MCF 10A (cell line): ENCODE results near the gene HSD11B1L. TPM values are rescaled to one million over a fixed set of nuclear protein-coding genes. Genes with fewer than 3 reads are reported as not detected.

Source experiments
- BruUV-seq: library from RNA; stranded (reverse); fragments of 400-500 nt; replicated peaks from 2 replicates; lab custom pipeline; 2021; lab: Mats Ljungman, UMichigan
- CTCF ChIA-PET: fragments of 300-600 bp; sonication (Branson Sonifier 250); formaldehyde crosslinking; extraction: SDS; loops from one replicate; lab custom pipeline; 2021; ENCODE audit warnings: antibody characterized with exemption, inconsistent platforms; lab: Yijun Ruan, JAX
- POLR2A ChIA-PET: fragments of 300-600, 350-650 bp; sonication (Branson Sonifier 250); formaldehyde crosslinking; extraction: SDS; loops from one replicate; lab custom pipeline; 2020; ENCODE audit warnings: antibody characterized with exemption, inconsistent platforms; lab: Yijun Ruan, JAX
- DNase-seq: peaks from one replicate; pipeline ENCODE4 v3.0.0-alpha.2; 2018; ENCODE audit not compliant: unreplicated experiment
- H3K27ac Mint-ChIP-seq: one replicate; pipeline ENCODE4 v1.8.0; 2022; ENCODE audit warnings: mild to moderate bottlenecking, low read depth, mixed read lengths; ENCODE audit not compliant: unreplicated experiment
- H3K27me3 Mint-ChIP-seq: one replicate; pipeline ENCODE4 v1.8.0; 2022; ENCODE audit warnings: mixed read lengths; ENCODE audit not compliant: insufficient read depth, unreplicated experiment
- H3K36me3 Mint-ChIP-seq: one replicate; pipeline ENCODE4 v1.8.0; 2022; ENCODE audit warnings: mild to moderate bottlenecking, moderate library complexity, mixed read lengths; ENCODE audit not compliant: insufficient read depth, unreplicated experiment
- H3K4me1 Mint-ChIP-seq: one replicate; pipeline ENCODE4 v1.8.0; 2022; ENCODE audit warnings: mixed read lengths; ENCODE audit not compliant: insufficient read depth, unreplicated experiment
- H3K4me3 Mint-ChIP-seq: one replicate; pipeline ENCODE4 v1.8.0; 2022; ENCODE audit warnings: mild to moderate bottlenecking, moderate library complexity, mixed read lengths; ENCODE audit not compliant: unreplicated experiment
- H3K9me3 Mint-ChIP-seq: one replicate; pipeline ENCODE4 v1.8.0; 2022; ENCODE audit warnings: mixed read lengths; ENCODE audit not compliant: unreplicated experiment
- intact Hi-C: fragments of 100-400 bp; cut with micrococcal nuclease; formaldehyde crosslinking; loops from 2 replicates; pipeline ENCODE4 v1.14.1; 2022
- total RNA-seq: library from RNA; stranded (reverse); gene quantifications from 2 replicates; pipeline ENCODE4 v1.2.3, GENCODE V29; 2022
- TF ChIP-seq, protein P1 (sequence below): fragments of 200-600 bp; IDR thresholded peaks from one replicate; pipeline ENCODE4 v1.8.0; 2022; ENCODE audit warnings: antibody characterized with exemption, mild to moderate bottlenecking; ENCODE audit not compliant: unreplicated experiment

HSD11B1L gene
- total RNA-seq, 1 experiment from 2014 or later = 5.5 TPM

GRCh38 chr19:5718579-5719273 lies 37.9 kb downstream of the HSD11B1L start:
- Mint-ChIP-seq H3K36me3 (peaks cover 43% of the 10 kb centered on the region), H3K27me3 (no peaks in the 10 kb centered on the region), H3K4me3 (peak overlapping the region; percentile 86), H3K27ac (peak overlapping the region; percentile 89), H3K4me1 (peaks cover 3% of the 10 kb centered on the region), H3K9me3 (no peaks in the 10 kb centered on the region)
- intact Hi-C loops = no loop called here
- ChIA-PET POLR2A (interaction anchor here (0.6 to 6.4 kb wide), 17 partner anchors 10 to 896 kb away, joined by 3 to 119 read pairs (median 5); partner anchors contain the start of genes CRB3, DUS3L, NDUFA11 and RPL36), CTCF (interaction anchor here (0.5 to 5.0 kb wide), 6 partner anchors 9 to 1731 kb away, joined by 3 to 43 read pairs (median 6); partner anchors contain the start of gene RPL36)
- BruUV-seq = TSS peak; percentile 99
- peak; percentile 74 for DNase-seq
- TF ChIP-seq, protein P1, sequence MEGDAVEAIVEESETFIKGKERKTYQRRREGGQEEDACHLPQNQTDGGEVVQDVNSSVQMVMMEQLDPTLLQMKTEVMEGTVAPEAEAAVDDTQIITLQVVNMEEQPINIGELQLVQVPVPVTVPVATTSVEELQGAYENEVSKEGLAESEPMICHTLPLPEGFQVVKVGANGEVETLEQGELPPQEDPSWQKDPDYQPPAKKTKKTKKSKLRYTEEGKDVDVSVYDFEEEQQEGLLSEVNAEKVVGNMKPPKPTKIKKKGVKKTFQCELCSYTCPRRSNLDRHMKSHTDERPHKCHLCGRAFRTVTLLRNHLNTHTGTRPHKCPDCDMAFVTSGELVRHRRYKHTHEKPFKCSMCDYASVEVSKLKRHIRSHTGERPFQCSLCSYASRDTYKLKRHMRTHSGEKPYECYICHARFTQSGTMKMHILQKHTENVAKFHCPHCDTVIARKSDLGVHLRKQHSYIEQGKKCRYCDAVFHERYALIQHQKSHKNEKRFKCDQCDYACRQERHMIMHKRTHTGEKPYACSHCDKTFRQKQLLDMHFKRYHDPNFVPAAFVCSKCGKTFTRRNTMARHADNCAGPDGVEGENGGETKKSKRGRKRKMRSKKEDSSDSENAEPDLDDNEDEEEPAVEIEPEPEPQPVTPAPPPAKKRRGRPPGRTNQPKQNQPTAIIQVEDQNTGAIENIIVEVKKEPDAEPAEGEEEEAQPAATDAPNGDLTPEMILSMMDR = no peak

- no peaks in the 10 kb centered on the region for H3K27me3 Mint-ChIP-seq
- DNase-seq = peak; percentile 65
- H3K4me1 Mint-ChIP-seq = peaks cover 3% of the 10 kb centered on the region
- POLR2A ChIA-PET = interaction anchor here (0.6 to 6.4 kb wide), 26 partner anchors 8 to 745 kb away, joined by 3 to 119 read pairs (median 5); partner anchors contain the start of genes CLPP, CRB3, DUS3L and NDUFA11
- H3K36me3 Mint-ChIP-seq = peaks cover 40% of the 10 kb centered on the region
- CTCF ChIA-PET = interaction anchor here (0.6 to 5.0 kb wide), 5 partner anchors 14 to 171 kb away, joined by 3 to 43 read pairs (median 4); partner anchors contain the start of gene RPL36
- intact Hi-C loops = no loop called here
- peak overlapping the region; percentile 86 for H3K4me3 Mint-ChIP-seq
- peak overlapping the region; percentile 89 for H3K27ac Mint-ChIP-seq
- TF ChIP-seq, protein P1 = no peak
- BruUV-seq = TSS peak; percentile 60
- H3K9me3 Mint-ChIP-seq = no peaks in the 10 kb centered on the region
Observed at GRCh38 chr19:5719274-5719960, 38.6 kb downstream of the HSD11B1L start.

DNA sequence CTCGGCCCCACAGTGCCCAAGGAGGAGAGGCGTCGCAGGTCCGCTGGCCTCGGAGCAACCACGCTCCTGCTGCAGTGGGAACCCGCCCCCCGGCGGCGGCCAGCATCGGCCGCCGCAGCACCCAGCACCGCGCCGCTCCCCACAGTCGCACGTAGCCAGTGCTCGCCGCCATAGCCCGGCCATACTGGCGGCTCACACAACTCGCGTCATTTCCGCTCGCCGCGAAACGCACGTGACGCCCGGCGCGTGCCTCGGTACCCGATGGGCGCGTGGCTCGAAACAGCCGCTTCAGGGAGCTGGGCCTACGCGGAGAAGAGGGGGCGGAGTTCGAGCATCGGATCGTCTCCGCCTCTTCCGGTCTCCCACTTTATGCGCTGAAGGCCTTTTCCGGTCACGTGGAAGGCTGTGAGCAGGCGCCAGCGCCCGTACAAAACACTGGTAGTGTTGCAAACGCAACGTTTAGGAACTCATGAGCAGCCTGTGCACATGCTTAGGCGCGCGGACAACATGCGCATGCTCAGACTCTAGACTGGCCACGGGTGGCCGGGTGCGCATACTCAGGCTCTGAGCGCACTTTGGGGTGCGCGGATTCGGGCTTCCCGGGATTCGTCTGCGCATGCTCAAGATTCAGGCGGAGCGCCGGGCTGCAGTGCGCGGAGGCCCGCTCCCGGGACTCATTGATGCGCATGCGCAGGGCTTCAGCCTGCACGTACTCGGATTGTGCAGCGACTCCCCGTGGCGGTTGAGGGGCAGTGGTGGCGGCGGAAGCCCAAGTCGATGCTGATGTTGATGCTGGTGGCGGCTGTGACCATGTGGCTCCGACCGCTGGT lies 39.3 kb downstream of the HSD11B1L start, which contains the start of the genes CATSPERD and LONP1:
Gene CATSPERD, plus strand, starts transcription at position 677 of the 830 bp plus-strand sequence. Its CDS starts 101 bp downstream, at position 778.
Gene LONP1, minus strand, starts transcription at position 186 of the 830 bp plus-strand sequence. Its CDS starts 14 bp downstream, at position 172.
- H3K4me3 Mint-ChIP-seq = peak within 1 kb of the TSS; percentile 86
- ChIA-PET CTCF (interaction anchor here (0.6 to 5.0 kb wide), 9 partner anchors 12 to 780 kb away, joined by 3 to 43 read pairs (median 3); partner anchors contain the start of gene RPL36), POLR2A (interaction anchor here (0.5 to 6.4 kb wide), 26 partner anchors 9 to 1802 kb away, joined by 3 to 119 read pairs (median 4); partner anchors contain the start of genes CLPP, DUS3L, MCOLN1 and NDUFA11)
- peak within 1 kb of the TSS; percentile 89 for H3K27ac Mint-ChIP-seq
- no TSS peak for BruUV-seq
- H3K9me3 Mint-ChIP-seq = no peaks in the 10 kb centered on the region
- H3K4me1 Mint-ChIP-seq = peaks cover 3% of the 10 kb centered on the region
- TF ChIP-seq, protein P1 = peak; percentile 84
- H3K27me3 Mint-ChIP-seq = no peaks in the 10 kb centered on the region
- intact Hi-C loops = loop anchor here (1.0 kb wide), 2 partner anchors 30 to 53 kb away; partner anchors contain the start of gene RPL36
- H3K36me3 Mint-ChIP-seq = peaks cover 32% of the 10 kb centered on the region
- DNase-seq = peak; percentile 99
